GM23338 (cell line): ENCODE measurements around the gene KCNT1.

Experiments
- ETS1 ChIP-seq: IDR thresholded peaks from 2 replicates; pipeline ENCODE4 v1.6.1; 2016; ENCODE audit warnings: antibody characterized with exemption
- EZH2phosphoT487 ChIP-seq: fragments of 200-600 bp; sonication (generic); IDR thresholded peaks from one replicate; pipeline ENCODE4 v1.8.1; 2018; ENCODE audit warnings: antibody characterized with exemption; ENCODE audit not compliant: unreplicated experiment
- TF ChIP-seq, protein P1 (sequence below), 2 experiments: fragments of 200-600 bp in 1 of 2; sonication (generic) in 1 of 2; conservative IDR thresholded peaks; 2 replicates each; pipeline versions ENCODE4 v1.5.1 to v1.6.1; 2016 to 2017; ENCODE audit warnings: antibody characterized with exemption in 2 of 2, low read depth in 2 of 2, mild to moderate bottlenecking in 2 of 2, moderate library complexity in 1 of 2

- TF ChIP-seq, protein P1, sequence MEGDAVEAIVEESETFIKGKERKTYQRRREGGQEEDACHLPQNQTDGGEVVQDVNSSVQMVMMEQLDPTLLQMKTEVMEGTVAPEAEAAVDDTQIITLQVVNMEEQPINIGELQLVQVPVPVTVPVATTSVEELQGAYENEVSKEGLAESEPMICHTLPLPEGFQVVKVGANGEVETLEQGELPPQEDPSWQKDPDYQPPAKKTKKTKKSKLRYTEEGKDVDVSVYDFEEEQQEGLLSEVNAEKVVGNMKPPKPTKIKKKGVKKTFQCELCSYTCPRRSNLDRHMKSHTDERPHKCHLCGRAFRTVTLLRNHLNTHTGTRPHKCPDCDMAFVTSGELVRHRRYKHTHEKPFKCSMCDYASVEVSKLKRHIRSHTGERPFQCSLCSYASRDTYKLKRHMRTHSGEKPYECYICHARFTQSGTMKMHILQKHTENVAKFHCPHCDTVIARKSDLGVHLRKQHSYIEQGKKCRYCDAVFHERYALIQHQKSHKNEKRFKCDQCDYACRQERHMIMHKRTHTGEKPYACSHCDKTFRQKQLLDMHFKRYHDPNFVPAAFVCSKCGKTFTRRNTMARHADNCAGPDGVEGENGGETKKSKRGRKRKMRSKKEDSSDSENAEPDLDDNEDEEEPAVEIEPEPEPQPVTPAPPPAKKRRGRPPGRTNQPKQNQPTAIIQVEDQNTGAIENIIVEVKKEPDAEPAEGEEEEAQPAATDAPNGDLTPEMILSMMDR (conservative IDR thresholded peaks at IDR 0.05; ENCODE audit: low read depth in 2 of 2): no peak
- no peak for TF ChIP-seq ETS1
- no peak for TF ChIP-seq EZH2phosphoT487
These were observed 14.1 kb downstream of the KCNT1 start for GRCh38 chr9:135716045-135716444.
